WTC11 (cell line): ENCODE data around the gene GIMD1. TPM values are rescaled to one million over a fixed set of nuclear protein-coding genes. Genes with fewer than 3 reads are reported as not detected.

Experiments used
- ATAC-seq: fragments of 200-7000 bp; cut with Tn5 transposase; 2 replicates; pipeline ENCODE4 v1.10.0; 2021; ENCODE audit warnings: mild to moderate bottlenecking, moderate library complexity
- CTCF ChIA-PET: fragments of 300-600 bp; sonication (Branson Sonifier 250); formaldehyde crosslinking; loops from one replicate; lab custom pipeline; 2021; ENCODE audit warnings: antibody characterized with exemption; lab: Charles Lee
- POLR2A ChIA-PET: fragments of 350-600 bp; sonication (Branson Sonifier 250); formaldehyde crosslinking; loops from one replicate; lab custom pipeline; 2021; ENCODE audit warnings: antibody characterized with exemption; lab: Charles Lee
- DNase-seq: peaks from one replicate; pipeline ENCODE4 v3.0.0; 2021; ENCODE audit warnings: low spot score
- H3K27ac Mint-ChIP-seq: 2 replicates; pipeline ENCODE4 v1.8.0; 2021; ENCODE audit warnings: mixed read lengths
- H3K27me3 Mint-ChIP-seq: 2 replicates; pipeline ENCODE4 v1.8.0; 2021; ENCODE audit warnings: low read depth, mild to moderate bottlenecking, moderate library complexity, mixed read lengths
- H3K36me3 Mint-ChIP-seq: 2 replicates; pipeline ENCODE4 v1.8.0; 2021; ENCODE audit warnings: mixed read lengths
- H3K4me1 Mint-ChIP-seq: 2 replicates; pipeline ENCODE4 v1.8.0; 2022; ENCODE audit warnings: mixed read lengths
- H3K4me3 Mint-ChIP-seq: 2 replicates; pipeline ENCODE4 v1.8.0; 2021; ENCODE audit warnings: mild to moderate bottlenecking, moderate library complexity, mixed read lengths
- H3K9me3 Mint-ChIP-seq: 2 replicates; pipeline ENCODE4 v1.8.0; 2021; ENCODE audit warnings: mixed read lengths
- CBFB ChIP-seq: sonication (generic); formaldehyde crosslinking; IDR thresholded peaks from 2 replicates; pipeline ENCODE4 v1.8.1; 2022; ENCODE audit warnings: mild to moderate bottlenecking, low read depth, missing genetic modification reagents
- FOXP1 ChIP-seq: sonication (generic); formaldehyde crosslinking; IDR thresholded peaks from 2 replicates; pipeline ENCODE4 v1.8.0; 2022; ENCODE audit warnings: missing genetic modification reagents, mild to moderate bottlenecking, moderate library complexity, borderline replicate concordance
- GTF2I ChIP-seq: fragments of 250-450 bp; sonication (Bioruptor Pico); conservative IDR thresholded peaks from 2 replicates; pipeline ENCODE4 v1.4.0; 2021; ENCODE audit warnings: mild to moderate bottlenecking
- IRF2 ChIP-seq: sonication (generic); formaldehyde crosslinking; IDR thresholded peaks from 2 replicates; pipeline ENCODE4 v1.8.0; 2022; ENCODE audit warnings: low read depth, missing genetic modification reagents, borderline replicate concordance
- KAT7 ChIP-seq: sonication (generic); formaldehyde crosslinking; IDR thresholded peaks from 2 replicates; pipeline ENCODE4 v1.8.1; 2023; ENCODE audit warnings: missing genetic modification reagents, mild to moderate bottlenecking, borderline replicate concordance
- NFE2L1 ChIP-seq: sonication (generic); formaldehyde crosslinking; IDR thresholded peaks from 2 replicates; pipeline ENCODE4 v1.8.1; 2023; ENCODE audit warnings: missing genetic modification reagents
- RORB ChIP-seq: fragments of 250-450 bp; sonication (Bioruptor Pico); IDR thresholded peaks from 2 replicates; pipeline ENCODE4 v1.9.0; 2021; ENCODE audit warnings: mild to moderate bottlenecking
- SP1 ChIP-seq: sonication (generic); formaldehyde crosslinking; conservative IDR thresholded peaks from 2 replicates; pipeline ENCODE4 v1.8.1; 2022; ENCODE audit warnings: missing genetic modification reagents
- ZNF138 ChIP-seq: sonication (generic); formaldehyde crosslinking; conservative IDR thresholded peaks from 2 replicates; pipeline ENCODE4 v1.8.1; 2022; ENCODE audit warnings: mild to moderate bottlenecking, moderate library complexity, missing genetic modification reagents
- ZNF232 ChIP-seq: sonication (generic); formaldehyde crosslinking; IDR thresholded peaks from 2 replicates; pipeline ENCODE4 v1.8.0; 2022; ENCODE audit warnings: mild to moderate bottlenecking, missing genetic modification reagents
- total RNA-seq: library from RNA; stranded (reverse); gene quantifications from 3 replicates; pipeline ENCODE4 v1.2.3, GENCODE V29; 2021
- TF ChIP-seq, protein P1 (sequence below): sonication (generic); formaldehyde crosslinking; conservative IDR thresholded peaks from 2 replicates; pipeline ENCODE4 v1.8.1; 2022; ENCODE audit warnings: mild to moderate bottlenecking, missing genetic modification reagents
- TF ChIP-seq, protein P2 (sequence below): sonication (generic); formaldehyde crosslinking; IDR thresholded peaks from 2 replicates; pipeline ENCODE4 v1.8.1; 2022; ENCODE audit warnings: mild to moderate bottlenecking, moderate library complexity, missing genetic modification reagents
- TF ChIP-seq, protein P3 (sequence below): fragments of 250-450 bp; sonication (Bioruptor Pico); conservative IDR thresholded peaks from 2 replicates; pipeline ENCODE4 v1.9.0; 2021; ENCODE audit warnings: mild to moderate bottlenecking
- TF ChIP-seq, protein P4 (sequence below): sonication (generic); formaldehyde crosslinking; IDR thresholded peaks from 2 replicates; pipeline ENCODE4 v1.8.0; 2022; ENCODE audit warnings: missing genetic modification reagents
- TF ChIP-seq, protein P5 (sequence below): sonication (generic); formaldehyde crosslinking; IDR thresholded peaks from 2 replicates; pipeline ENCODE4 v1.8.1; 2023; ENCODE audit warnings: mild to moderate bottlenecking, missing genetic modification reagents, moderate library complexity
- TF ChIP-seq, protein P6 (sequence below): sonication (generic); formaldehyde crosslinking; IDR thresholded peaks from 2 replicates; pipeline ENCODE4 v1.8.1; 2022; ENCODE audit warnings: low read depth, missing genetic modification reagents, borderline replicate concordance
- TF ChIP-seq, protein P7 (sequence below): fragments of 250-450 bp; sonication (Bioruptor Pico); IDR thresholded peaks from 2 replicates; pipeline ENCODE4 v1.8.0; 2021; ENCODE audit warnings: mild to moderate bottlenecking

Gene GIMD1
- total RNA-seq, 1 experiment from 2014 or later = not detected

DNA sequence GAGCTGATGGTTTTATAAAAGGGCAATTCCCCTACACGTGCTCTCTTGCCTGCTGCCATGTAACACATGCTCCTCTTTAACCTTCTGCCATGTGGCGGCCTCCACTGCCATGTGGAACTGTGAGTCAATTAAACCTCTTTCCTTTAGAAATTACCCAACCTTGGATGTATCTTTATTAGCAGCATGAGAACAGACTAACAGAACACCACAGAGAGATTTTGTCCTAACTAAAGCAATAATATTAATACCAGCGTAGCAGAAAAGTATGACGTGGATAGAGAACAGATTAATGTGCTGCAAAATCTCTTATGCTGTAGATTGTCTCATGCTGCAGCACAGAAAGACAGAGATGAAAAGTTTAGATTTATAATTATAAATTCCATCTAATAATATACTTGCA lies 29.1 kb downstream of the GIMD1 start:
- CTCF ChIA-PET = no interaction called here
- peaks cover 5% of the 10 kb centered on the region for H3K4me1 Mint-ChIP-seq
- DNase-seq = no peak
- POLR2A ChIA-PET = no interaction called here
- peaks cover 50% of the 10 kb centered on the region for H3K36me3 Mint-ChIP-seq
- TF ChIP-seq RORB (CRISPR knock-in tag) (no peak), IRF2 (no peak), FOXP1 (no peak), KAT7 (CRISPR knock-in tag) (no peak)
- no peaks in the 10 kb centered on the region for H3K27me3 Mint-ChIP-seq
- peaks cover 16% of the 10 kb centered on the region for H3K9me3 Mint-ChIP-seq
- H3K27ac Mint-ChIP-seq = no peak overlapping the region
- no peak for ATAC-seq
- no peak overlapping the region for H3K4me3 Mint-ChIP-seq

DNA sequence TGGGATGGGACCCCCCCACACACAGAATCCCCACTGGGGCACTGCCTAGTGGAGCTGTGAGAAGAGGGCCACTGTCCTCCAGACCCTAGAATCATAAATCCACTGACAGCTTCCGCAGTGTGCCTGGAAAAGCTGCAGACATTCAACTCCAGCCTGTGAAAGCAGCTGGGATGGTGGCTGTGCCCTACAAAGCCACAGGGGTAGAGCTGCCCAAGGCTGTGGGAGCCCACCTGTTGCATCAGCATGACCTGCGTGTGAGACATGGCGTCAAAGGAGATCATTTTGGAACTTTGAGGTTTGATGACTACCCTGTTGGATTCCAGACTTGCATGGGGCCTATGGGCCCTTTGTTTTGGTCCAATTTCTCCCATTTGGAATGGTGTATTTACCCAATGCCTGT lies 29.9 kb downstream of the GIMD1 start:
- TF ChIP-seq, protein P1, sequence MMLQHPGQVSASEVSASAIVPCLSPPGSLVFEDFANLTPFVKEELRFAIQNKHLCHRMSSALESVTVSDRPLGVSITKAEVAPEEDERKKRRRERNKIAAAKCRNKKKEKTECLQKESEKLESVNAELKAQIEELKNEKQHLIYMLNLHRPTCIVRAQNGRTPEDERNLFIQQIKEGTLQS = no peak
- TF ChIP-seq RORB (CRISPR knock-in tag) (no peak), ZNF138 (no peak), NFE2L1 (CRISPR knock-in tag) (no peak), GTF2I (no peak), ZNF232 (no peak), CBFB (CRISPR knock-in tag) (no peak), SP1 (CRISPR knock-in tag) (no peak)
- TF ChIP-seq, protein P2, sequence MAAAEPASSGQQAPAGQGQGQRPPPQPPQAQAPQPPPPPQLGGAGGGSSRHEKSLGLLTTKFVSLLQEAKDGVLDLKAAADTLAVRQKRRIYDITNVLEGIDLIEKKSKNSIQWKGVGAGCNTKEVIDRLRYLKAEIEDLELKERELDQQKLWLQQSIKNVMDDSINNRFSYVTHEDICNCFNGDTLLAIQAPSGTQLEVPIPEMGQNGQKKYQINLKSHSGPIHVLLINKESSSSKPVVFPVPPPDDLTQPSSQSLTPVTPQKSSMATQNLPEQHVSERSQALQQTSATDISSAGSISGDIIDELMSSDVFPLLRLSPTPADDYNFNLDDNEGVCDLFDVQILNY (CRISPR knock-in tag) = no peak
- TF ChIP-seq, protein P3, sequence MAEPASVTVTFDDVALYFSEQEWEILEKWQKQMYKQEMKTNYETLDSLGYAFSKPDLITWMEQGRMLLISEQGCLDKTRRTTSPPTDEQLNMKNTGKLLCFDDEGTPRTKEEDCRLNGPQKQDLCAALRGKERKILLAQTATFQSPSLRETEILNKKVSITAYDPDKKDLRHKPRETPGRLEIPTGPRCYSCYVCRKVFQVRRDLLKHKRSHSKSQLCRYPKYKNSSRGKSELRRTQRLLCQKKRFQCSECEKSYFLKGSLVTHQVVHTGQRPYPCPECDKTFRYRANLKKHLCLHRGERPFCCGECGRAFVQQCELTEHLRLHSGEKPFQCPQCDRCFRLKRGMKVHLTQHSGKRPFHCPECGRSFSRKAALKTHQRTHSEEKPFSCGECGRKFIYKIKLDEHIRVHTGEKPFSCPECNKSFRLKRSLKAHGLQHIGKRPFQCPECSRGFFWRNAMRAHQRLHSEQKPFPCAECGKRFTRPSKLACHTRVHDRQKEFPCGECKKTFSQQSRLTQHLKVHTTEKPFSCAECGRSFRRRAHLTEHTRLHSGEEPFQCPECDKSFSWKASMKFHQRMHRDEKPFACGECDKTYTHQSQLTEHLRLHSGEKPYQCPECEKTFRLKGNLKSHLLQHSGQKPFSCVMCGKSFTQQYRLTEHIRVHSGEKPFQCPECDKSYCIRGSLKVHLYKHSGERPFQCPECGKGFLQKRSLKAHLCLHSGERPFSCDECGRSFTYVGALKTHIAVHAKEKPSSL (CRISPR knock-in tag) = no peak
- TF ChIP-seq, protein P4, sequence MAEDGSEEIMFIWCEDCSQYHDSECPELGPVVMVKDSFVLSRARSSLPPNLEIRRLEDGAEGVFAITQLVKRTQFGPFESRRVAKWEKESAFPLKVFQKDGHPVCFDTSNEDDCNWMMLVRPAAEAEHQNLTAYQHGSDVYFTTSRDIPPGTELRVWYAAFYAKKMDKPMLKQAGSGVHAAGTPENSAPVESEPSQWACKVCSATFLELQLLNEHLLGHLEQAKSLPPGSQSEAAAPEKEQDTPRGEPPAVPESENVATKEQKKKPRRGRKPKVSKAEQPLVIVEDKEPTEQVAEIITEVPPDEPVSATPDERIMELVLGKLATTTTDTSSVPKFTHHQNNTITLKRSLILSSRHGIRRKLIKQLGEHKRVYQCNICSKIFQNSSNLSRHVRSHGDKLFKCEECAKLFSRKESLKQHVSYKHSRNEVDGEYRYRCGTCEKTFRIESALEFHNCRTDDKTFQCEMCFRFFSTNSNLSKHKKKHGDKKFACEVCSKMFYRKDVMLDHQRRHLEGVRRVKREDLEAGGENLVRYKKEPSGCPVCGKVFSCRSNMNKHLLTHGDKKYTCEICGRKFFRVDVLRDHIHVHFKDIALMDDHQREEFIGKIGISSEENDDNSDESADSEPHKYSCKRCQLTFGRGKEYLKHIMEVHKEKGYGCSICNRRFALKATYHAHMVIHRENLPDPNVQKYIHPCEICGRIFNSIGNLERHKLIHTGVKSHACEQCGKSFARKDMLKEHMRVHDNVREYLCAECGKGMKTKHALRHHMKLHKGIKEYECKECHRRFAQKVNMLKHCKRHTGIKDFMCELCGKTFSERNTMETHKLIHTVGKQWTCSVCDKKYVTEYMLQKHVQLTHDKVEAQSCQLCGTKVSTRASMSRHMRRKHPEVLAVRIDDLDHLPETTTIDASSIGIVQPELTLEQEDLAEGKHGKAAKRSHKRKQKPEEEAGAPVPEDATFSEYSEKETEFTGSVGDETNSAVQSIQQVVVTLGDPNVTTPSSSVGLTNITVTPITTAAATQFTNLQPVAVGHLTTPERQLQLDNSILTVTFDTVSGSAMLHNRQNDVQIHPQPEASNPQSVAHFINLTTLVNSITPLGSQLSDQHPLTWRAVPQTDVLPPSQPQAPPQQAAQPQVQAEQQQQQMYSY (CRISPR knock-in tag) = no peak
- TF ChIP-seq, protein P5, sequence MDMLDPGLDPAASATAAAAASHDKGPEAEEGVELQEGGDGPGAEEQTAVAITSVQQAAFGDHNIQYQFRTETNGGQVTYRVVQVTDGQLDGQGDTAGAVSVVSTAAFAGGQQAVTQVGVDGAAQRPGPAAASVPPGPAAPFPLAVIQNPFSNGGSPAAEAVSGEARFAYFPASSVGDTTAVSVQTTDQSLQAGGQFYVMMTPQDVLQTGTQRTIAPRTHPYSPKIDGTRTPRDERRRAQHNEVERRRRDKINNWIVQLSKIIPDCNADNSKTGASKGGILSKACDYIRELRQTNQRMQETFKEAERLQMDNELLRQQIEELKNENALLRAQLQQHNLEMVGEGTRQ (CRISPR knock-in tag) = no peak
- TF ChIP-seq, protein P6, sequence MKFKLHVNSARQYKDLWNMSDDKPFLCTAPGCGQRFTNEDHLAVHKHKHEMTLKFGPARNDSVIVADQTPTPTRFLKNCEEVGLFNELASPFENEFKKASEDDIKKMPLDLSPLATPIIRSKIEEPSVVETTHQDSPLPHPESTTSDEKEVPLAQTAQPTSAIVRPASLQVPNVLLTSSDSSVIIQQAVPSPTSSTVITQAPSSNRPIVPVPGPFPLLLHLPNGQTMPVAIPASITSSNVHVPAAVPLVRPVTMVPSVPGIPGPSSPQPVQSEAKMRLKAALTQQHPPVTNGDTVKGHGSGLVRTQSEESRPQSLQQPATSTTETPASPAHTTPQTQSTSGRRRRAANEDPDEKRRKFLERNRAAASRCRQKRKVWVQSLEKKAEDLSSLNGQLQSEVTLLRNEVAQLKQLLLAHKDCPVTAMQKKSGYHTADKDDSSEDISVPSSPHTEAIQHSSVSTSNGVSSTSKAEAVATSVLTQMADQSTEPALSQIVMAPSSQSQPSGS (CRISPR knock-in tag) = no peak
- TF ChIP-seq, protein P7, sequence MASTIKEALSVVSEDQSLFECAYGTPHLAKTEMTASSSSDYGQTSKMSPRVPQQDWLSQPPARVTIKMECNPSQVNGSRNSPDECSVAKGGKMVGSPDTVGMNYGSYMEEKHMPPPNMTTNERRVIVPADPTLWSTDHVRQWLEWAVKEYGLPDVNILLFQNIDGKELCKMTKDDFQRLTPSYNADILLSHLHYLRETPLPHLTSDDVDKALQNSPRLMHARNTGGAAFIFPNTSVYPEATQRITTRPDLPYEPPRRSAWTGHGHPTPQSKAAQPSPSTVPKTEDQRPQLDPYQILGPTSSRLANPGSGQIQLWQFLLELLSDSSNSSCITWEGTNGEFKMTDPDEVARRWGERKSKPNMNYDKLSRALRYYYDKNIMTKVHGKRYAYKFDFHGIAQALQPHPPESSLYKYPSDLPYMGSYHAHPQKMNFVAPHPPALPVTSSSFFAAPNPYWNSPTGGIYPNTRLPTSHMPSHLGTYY = no peak
- H3K4me3 Mint-ChIP-seq = no peak overlapping the region
- no peak for DNase-seq
- H3K27me3 Mint-ChIP-seq = no peaks in the 10 kb centered on the region
- H3K27ac Mint-ChIP-seq = no peak overlapping the region
- H3K4me1 Mint-ChIP-seq = no peaks in the 10 kb centered on the region
- H3K9me3 Mint-ChIP-seq = peaks cover 16% of the 10 kb centered on the region
- ChIA-PET CTCF (no interaction called here), POLR2A (no interaction called here)
- ATAC-seq = no peak
- H3K36me3 Mint-ChIP-seq = peaks cover 54% of the 10 kb centered on the region
